Small intestine (tissue), 7 donors: ENCODE results near the gene OR9Q1. TPM values are rescaled to one million over a fixed set of nuclear protein-coding genes. Genes with fewer than 3 reads are reported as not detected.
A peak's percentile ranks its signal among the peaks of the same experiment; 100 is the strongest.

ENCODE experiments used
- DNase-seq, 2 donors: peaks; one replicate each; pipeline versions ENCODE4 v3.0.0 to v3.0.0-alpha.2; 2013
- FAIRE-seq: peaks from 2 replicates; lab custom pipeline; 2012; peaks lifted over from hg19 to GRCh38; lab: Jason Lieb, UNC
- H3K27ac ChIP-seq, 3 donors: one replicate each; pipeline ENCODE4 v1.5.1; 2013; ENCODE audit warnings: low read length in 2 of 3, mild to moderate bottlenecking in 2 of 3, control low read depth in 1 of 3, inconsistent platforms in 1 of 3, low read depth in 1 of 3, moderate library complexity in 1 of 3
- H3K27me3 ChIP-seq, 3 donors: one replicate each; pipeline ENCODE4 v1.6.1; 2013; ENCODE audit warnings: low read length in 3 of 3, inconsistent platforms in 1 of 3; ENCODE audit not compliant: control insufficient read depth in 3 of 3, insufficient read depth in 3 of 3
- H3K36me3 ChIP-seq, 3 donors: one replicate each; pipeline ENCODE4 v1.6.1; 2013; ENCODE audit warnings: low read length in 3 of 3, inconsistent platforms in 1 of 3, low read depth in 1 of 3, mild to moderate bottlenecking in 1 of 3, moderate library complexity in 1 of 3; ENCODE audit not compliant: control insufficient read depth in 3 of 3, insufficient read depth in 2 of 3
- H3K4me1 ChIP-seq, 3 donors: one replicate each; pipeline ENCODE4 v1.6.1; 2013; ENCODE audit warnings: low read length in 2 of 3, inconsistent platforms in 1 of 3, low read depth in 1 of 3, mild to moderate bottlenecking in 1 of 3, moderate library complexity in 1 of 3; ENCODE audit not compliant: control insufficient read depth in 3 of 3, insufficient read depth in 2 of 3
- H3K4me3 ChIP-seq, 3 donors: one replicate each; pipeline ENCODE4 v1.5.1; 2013; ENCODE audit warnings: low read length in 3 of 3, control low read depth in 1 of 3, inconsistent platforms in 1 of 3, low read depth in 1 of 3, mild to moderate bottlenecking in 1 of 3, moderate library complexity in 1 of 3
- H3K9me3 ChIP-seq, 2 donors: one replicate each; pipeline ENCODE4 v1.6.1; 2013; ENCODE audit warnings: low read depth in 1 of 2, low read length in 1 of 2; ENCODE audit not compliant: control insufficient read depth in 2 of 2, insufficient read depth in 1 of 2
- WGBS, 3 donors: extraction: QIAGEN DNeasy Blood & Tissue Kit; methylation state at CpG; one replicate each; pipeline ENCODE4 v1.1.7; 2013; 5-methylcytosine and 5-hydroxymethylcytosine counted together
- polyA plus RNA-seq, 4 donors: library from polyadenylated mRNA; stranded (reverse) in 3 of 4; unstranded in 1 of 4; fragments of 200-250 nt in 3 of 4; fragments of 120-200 nt in 1 of 4; gene quantifications; one replicate each; pipeline versions ENCODE4 v1.2.1 to v1.2.3, GENCODE V29; 2013
- donor health status: healthy with polysubstance abuse.
- donor health status: control.
- donor health status: control.
- donor health status: Bipolar disorder and iron deficiency.
- donor health status: healthy.

Gene OR9Q1
- polyA plus RNA-seq, 4 donors, result not detected

DNA sequence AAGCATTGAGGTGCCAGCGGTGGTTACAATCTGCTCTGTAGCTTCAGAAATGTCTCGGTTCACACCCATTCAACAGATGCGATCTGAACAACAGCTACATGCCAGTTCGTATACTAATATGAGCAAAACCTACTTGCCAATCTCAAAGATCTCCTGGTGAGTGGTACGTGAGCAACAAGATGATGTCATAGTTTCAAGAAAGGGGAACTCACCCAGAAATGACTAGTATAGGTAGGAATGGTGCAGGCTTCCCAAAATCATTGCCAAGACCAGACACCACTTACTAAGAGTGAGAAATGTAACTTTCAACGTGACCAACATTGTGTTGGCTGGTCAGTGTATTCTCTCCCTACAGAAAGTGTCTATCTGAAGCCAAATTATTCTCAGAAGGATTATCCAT lies 38.1 kb downstream of the OR9Q1 start:
- H3K9me3 ChIP-seq, result no peaks in the 10 kb centered on the region
- WGBS, 3 donors, result 53 to 76% (median 71%) methylated on average over 6 of the region's 6 CpGs
- peaks cover 3 to 10% (median 5%) of the 10 kb centered on the region in 3 donors for H3K4me1 ChIP-seq
- FAIRE-seq (no peak), DNase-seq (no peak)
- peaks cover 0 to 2% (median 0%) of the 10 kb centered on the region in 3 donors for H3K27me3 ChIP-seq
- H3K4me3 ChIP-seq, result no peak overlapping the region
- no peak overlapping the region for H3K27ac ChIP-seq
- H3K36me3 ChIP-seq, result no peaks in the 10 kb centered on the region

DNA sequence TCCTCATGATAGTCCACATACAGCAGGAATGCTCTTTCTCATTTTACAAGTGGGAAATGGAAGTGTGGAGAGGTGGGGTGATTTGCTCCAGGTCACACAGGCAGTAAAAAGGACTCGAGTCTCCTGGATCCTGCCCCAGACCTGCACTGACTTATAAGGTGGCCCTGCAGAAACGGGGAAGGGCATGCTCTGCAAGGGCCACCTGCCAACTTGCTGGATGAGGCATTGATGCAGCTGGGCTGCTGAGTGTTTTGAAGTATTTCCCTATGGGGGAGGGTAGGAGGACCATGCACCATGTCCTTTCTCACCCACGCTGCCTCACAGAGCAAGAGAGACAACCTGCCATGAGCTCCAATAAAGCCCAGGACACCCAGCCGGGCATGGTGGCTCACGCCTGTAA lies 44.0 kb downstream of the OR9Q1 start:
- FAIRE-seq (no peak), DNase-seq (no peak)
- Histone ChIP-seq H3K4me1 (no peaks in the 10 kb centered on the region), H3K9me3 (no peaks in the 10 kb centered on the region), H3K27me3 (peaks cover 0 to 2% (median 0%) of the 10 kb centered on the region in 3 donors), H3K4me3 (no peak overlapping the region), H3K27ac (no peak overlapping the region), H3K36me3 (no peaks in the 10 kb centered on the region)
- WGBS, 3 donors, result 46 to 63% (median 55%) methylated on average over 5 of the region's 5 CpGs

DNA sequence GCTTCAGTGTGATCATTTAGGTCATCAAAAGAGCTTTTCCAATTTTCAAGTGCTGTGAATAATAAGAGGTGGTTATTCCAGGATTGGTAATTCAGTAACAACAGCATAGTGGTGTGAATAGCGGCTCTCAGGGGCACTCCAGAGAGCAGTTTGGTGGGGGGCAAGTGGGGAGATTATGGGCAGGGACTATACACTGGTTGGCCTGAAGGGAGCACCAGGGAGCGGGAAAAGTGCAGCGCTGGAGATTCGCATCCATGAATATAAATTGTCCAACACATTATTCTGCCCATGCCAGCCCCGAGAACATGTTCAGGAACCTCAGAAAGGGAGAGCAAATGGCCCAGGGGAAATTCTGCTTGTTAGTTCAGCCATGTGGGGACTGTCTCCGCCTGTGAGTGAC lies 45.0 kb downstream of the OR9Q1 start:
- Histone ChIP-seq H3K9me3 (no peaks in the 10 kb centered on the region), H3K4me1 (no peaks in the 10 kb centered on the region), H3K4me3 (no peak overlapping the region), H3K27me3 (peaks cover 0 to 2% (median 0%) of the 10 kb centered on the region in 3 donors), H3K27ac (no peak overlapping the region), H3K36me3 (no peaks in the 10 kb centered on the region)
- WGBS, 3 donors, result 85 to 89% (median 87%) methylated on average over 6 of the region's 6 CpGs
- no peak for DNase-seq
- no peak for FAIRE-seq

DNA sequence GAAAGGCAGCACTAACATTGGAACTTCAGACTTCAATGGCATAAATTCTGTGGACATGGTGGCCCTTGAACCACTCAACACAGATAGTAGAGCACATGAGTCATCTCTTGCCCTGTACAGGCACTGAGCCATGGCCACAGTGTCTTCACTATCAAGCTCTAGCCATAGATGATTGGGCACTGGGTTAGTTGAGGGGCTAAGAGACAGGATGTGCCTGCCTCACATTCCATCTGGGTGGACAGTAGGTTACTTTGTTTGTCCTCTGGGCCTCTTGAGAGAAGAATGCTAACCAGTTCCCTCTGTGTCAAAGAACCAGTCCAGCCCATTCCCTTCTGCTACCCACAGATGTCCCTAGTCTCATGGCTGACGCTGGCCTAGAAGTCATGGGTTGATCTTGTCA lies 46.9 kb downstream of the OR9Q1 start:
- H3K27ac ChIP-seq, result no peak overlapping the region
- FAIRE-seq (no peak), DNase-seq (no peak)
- H3K4me3 ChIP-seq, result no peak overlapping the region
- H3K9me3 ChIP-seq, result no peaks in the 10 kb centered on the region
- H3K4me1 ChIP-seq, result no peaks in the 10 kb centered on the region
- no peaks in the 10 kb centered on the region for H3K27me3 ChIP-seq
- 81 to 89% (median 86%) methylated on average over 1 of the region's 1 CpG for WGBS, 3 donors
- H3K36me3 ChIP-seq, result no peaks in the 10 kb centered on the region

DNA sequence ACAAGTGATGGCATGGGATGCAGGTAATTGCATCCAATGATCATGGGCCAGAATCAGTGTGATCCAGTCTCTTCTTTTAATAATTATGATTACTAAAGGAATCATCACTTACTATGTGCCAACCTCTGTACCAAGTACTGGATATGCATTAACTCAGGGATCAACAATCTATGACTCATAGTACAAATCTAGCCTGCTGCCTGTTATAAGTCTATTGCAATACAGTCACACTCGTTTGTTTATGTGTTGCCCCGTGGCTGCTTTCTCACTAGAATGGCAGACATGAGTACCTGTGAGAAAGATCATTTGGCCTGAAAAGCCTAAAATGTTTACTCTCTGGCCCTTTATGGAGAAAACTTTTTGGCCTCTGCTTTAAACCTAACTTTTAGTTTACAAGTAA lies 52.1 kb downstream of the OR9Q1 start:
- FAIRE-seq, result no peak
- WGBS, 3 donors, result 9 to 28% (median 17%) methylated on average over 2 of the region's 2 CpGs
- H3K36me3 ChIP-seq, result no peaks in the 10 kb centered on the region

DNA sequence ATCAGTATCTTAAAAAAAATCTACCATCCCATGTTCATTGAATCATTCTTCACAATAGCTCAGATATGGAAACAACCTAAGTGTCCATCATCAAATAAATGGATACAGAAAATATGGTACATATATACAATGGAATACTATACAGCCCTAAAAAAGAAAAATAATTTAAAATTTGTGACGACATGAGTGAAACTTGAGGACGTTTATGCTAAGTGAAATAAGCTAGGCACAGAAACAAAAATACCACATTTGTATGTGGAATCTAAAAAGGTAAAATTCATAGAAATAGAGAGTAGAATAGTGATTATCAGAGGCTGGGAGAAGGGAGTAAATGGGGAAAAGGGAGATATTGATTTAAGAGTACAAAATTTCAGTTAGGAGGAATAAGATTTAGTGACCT lies 62.8 kb downstream of the OR9Q1 start:
- WGBS, 3 donors, result 53 to 63% (median 59%) methylated on average over 2 of the region's 2 CpGs
- no peaks in the 10 kb centered on the region for H3K9me3 ChIP-seq
- H3K27ac ChIP-seq, result no peak overlapping the region
- H3K4me1 ChIP-seq, result no peaks in the 10 kb centered on the region
- H3K4me3 ChIP-seq, result no peak overlapping the region
- no peaks in the 10 kb centered on the region for H3K36me3 ChIP-seq
- DNase-seq (no peak), FAIRE-seq (no peak)
- H3K27me3 ChIP-seq, result no peaks in the 10 kb centered on the region

More for the DNA sequence above, 52.1 kb downstream of the OR9Q1 start:
- H3K4me3 ChIP-seq, result no peak overlapping the region
- no peak overlapping the region for H3K27ac ChIP-seq
- H3K27me3 ChIP-seq, result no peaks in the 10 kb centered on the region
- H3K4me1 ChIP-seq, result no peaks in the 10 kb centered on the region
- DNase-seq, result peak in 1 of 2 donors; percentile 47
- H3K9me3 ChIP-seq, result no peaks in the 10 kb centered on the region

DNA sequence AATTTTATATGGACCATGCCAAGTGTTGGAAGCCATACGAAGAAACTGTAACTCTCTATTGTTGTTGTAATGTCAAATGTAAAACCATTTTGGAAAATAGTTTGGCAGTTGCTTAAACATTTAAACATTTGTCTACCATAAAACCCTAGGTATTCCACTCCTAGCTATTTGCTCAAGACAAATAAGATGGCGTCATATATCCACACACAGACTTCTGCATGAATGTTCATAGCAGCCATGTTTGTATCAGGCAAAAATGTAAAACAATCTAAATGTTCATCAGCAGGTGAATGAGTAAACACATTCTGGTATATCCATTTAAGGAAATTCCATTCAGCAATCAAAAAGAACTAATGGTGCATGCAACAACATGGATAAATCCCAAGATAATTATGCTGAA lies 73.8 kb downstream of the OR9Q1 start:
- no peaks in the 10 kb centered on the region for H3K36me3 ChIP-seq
- H3K4me3 ChIP-seq, result no peak overlapping the region
- H3K9me3 ChIP-seq, result peaks cover 0 to 2% of the 10 kb centered on the region in 2 donors
- H3K27me3 ChIP-seq, result no peaks in the 10 kb centered on the region
- no peaks in the 10 kb centered on the region for H3K4me1 ChIP-seq
- DNase-seq, result no peak
- FAIRE-seq, result no peak
- WGBS, 3 donors, result 84 to 94% (median 89%) methylated on average over 2 of the region's 2 CpGs
- no peak overlapping the region for H3K27ac ChIP-seq

DNA sequence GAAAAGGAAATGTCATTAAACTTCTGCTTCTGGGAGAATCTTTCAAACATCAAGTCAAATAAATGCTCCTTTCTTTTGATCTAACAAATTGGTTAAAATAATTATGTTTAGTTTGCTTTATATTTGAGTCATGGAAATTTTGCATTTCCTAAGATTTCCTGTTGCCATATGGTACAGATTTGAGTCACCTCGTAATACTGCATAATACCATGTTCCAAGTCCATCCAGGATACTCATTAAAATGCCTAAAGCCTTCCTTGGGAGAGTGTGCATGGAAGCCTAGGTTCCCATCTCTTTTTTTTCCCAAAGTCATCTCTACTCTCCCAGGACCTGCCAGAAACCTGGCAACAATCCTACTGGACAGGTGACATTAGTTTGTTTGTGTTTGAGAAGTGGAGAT lies 97.4 kb downstream of the OR9Q1 start:
- Histone ChIP-seq H3K36me3 (no peaks in the 10 kb centered on the region), H3K4me1 (no peaks in the 10 kb centered on the region), H3K27me3 (no peaks in the 10 kb centered on the region), H3K9me3 (no peaks in the 10 kb centered on the region), H3K4me3 (no peak overlapping the region), H3K27ac (no peak overlapping the region)
- no peak for FAIRE-seq
- no peak for DNase-seq
- WGBS, 3 donors, result 74 to 78% (median 78%) methylated on average over 1 of the region's 1 CpG

DNA sequence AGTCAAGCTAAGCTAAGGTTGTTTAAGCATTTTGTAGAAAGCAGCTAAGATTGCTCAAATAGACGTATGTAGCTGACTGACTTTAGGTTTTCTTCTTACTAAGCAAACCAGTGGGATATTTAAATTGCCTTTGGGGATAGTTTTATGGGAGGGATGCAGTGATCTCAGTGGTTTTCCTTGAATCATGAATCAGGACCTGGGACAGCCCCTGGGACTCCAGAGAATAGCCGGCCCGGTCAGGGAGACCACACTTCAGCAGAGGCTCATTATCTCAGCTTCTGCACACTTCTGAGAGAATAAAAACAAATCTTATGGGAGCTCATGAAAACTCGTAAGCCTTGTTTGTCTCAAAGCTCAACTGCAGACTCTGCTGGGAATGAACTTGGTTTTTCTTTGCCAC lies 101.8 kb downstream of the OR9Q1 start, which contains the start of gene OR9I1:
TSS of gene OR9I1 (minus strand) at position 62 of the 400 bp plus-strand sequence. CDS start 6,086 bp downstream, outside the sequence.
- H3K4me1 ChIP-seq, result no peaks in the 10 kb centered on the region
- DNase-seq (no peak), FAIRE-seq (no peak)
- no peak within 1 kb of the TSS for H3K4me3 ChIP-seq
- no peaks in the 10 kb centered on the region for H3K9me3 ChIP-seq
- no peaks in the 10 kb centered on the region for H3K27me3 ChIP-seq
- H3K27ac ChIP-seq, result no peak within 1 kb of the TSS
- H3K36me3 ChIP-seq, result no peaks in the 10 kb centered on the region
- 55 to 71% (median 62%) methylated on average over 4 of the region's 4 CpGs for WGBS, 3 donors
